Pulmonary artery endothelial cell (primary cell): ENCODE data around the gene TPI1. TPM values are rescaled to one million over a fixed set of nuclear protein-coding genes. Genes with fewer than 3 reads are reported as not detected.
"Not testable (repeated sequence)": the region's sequence is repeated elsewhere in the genome, so short reads cannot be mapped to it uniquely, and the experiment has no call there.

Experiments
- DNase-seq: peaks from one replicate; pipeline ENCODE4 v3.0.0-alpha.2; 2011; ENCODE audit warnings: low read depth, low spot score
- total RNA-seq: library from RNA; depleted of rRNA; stranded (reverse); fragments of >200 nt; gene quantifications from 2 replicates; pipeline ENCODE4 v1.2.3, GENCODE V29; 2014

The TPI1 gene
- total RNA-seq, 1 donor from 2014 or later: 1,374 TPM

DNA sequence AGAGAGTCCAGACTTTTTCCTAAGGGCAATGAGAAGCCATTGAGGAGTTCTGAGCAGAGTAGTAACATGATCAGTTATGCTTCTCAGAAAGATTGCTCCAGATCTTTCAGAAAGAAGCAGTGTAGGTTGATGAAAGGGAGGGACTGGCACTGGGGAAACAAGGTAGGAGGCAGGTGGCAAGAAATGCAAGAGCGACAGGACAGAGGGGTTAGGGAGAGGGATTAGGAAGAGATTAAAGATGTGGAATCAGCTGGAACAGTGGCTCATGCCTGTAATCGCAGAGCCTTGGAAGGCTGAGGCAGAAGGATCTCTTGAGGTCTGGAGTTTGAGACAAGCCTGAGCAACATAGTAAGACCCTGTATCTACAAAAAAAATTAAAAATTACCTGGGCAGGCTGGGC, 19.7 kb upstream of the TPI1 start:
- no peak for DNase-seq

GRCh38 chr12:6849427-6849826, 17.9 kb upstream of the TPI1 start:
- DNase-seq: no peak

- no peak for DNase-seq
Measured at GRCh38 chr12:6849976-6850560, 17.3 kb upstream of the TPI1 start.

- DNase-seq: no peak
Measured at GRCh38 chr12:6850796-6851152, 16.6 kb upstream of the TPI1 start.

DNA sequence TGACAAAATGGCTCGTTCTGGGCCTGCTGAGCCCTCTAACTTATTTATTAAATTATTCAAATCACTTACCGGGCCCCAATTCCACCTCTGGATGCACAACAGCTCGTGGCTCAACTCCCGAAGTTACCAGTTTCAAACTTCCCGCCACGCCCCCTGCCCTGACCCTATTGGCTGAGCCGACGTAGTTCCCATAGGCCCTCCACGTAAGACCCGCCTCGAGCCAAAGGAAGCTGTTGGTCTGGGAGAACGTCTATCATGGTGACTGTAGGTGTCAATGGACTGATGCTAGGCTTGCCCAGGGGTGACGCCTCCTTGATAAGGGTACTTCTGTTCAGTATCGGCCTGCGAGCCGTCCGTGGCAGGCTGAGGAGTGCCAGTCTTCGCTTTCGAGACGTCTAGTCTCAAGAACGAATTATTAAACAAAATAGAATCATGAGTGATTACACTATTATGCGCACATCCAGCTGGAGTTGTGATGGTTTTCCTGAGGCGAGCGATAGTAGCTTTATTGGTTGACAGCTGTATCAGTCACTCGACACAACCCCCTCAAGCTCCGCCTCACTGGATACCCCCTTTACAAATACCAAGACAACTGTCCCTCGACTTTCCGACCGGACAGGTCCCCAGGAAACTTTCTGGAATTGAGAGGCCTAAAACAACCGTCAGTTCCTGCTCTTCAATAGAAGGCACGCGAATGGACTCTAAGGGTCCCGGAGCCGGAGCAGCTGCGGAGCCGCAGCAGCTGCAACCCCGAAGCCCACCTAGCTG, 16.0 kb upstream of the TPI1 start, which contains the start of gene CDCA3:
Gene CDCA3, minus strand, starts transcription at position 134 of the 768 bp plus-strand sequence. CDS start 334 bp downstream, outside the sequence.
- peak; percentile 97 for DNase-seq

DNA sequence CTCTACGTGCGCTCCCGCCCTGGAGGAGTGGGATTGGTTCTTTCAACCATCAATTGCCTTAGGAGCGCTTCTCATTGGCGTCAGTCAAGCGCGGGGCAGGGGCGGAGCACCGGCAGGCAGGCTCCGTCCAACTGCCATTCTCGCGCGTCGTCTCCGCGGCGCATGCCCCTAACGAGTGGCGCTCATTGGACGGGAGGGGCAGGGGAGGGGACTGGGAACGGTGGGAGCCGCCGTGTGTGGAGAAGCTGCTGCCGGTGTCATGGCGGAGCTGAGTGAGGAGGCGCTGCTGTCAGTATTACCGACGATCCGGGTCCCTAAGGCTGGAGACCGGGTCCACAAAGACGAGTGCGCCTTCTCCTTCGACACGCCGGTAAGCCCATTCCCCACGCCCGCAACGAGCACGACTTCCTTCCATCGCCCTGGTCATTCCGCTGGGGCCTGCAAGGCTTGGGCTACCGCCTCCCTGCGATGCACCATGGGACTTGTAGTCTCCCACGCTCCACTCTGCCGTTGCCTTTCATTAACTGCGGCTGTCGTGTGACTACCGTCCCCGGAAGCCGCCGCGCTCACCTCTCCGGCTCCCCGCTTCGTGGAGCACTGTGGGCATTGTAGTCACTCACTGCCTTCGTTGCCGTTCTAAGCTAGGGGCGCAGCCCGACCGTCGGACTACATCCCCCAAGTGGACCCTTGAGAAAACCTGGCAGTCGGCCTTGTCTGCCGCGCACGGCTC, 15.2 kb upstream of the TPI1 start, which contains the start of gene USP5:
Gene USP5, plus strand, starts transcription at position 230 of the 730 bp plus-strand sequence. Its CDS starts 30 bp downstream, at position 260.
- peak; percentile 99 for DNase-seq

DNA sequence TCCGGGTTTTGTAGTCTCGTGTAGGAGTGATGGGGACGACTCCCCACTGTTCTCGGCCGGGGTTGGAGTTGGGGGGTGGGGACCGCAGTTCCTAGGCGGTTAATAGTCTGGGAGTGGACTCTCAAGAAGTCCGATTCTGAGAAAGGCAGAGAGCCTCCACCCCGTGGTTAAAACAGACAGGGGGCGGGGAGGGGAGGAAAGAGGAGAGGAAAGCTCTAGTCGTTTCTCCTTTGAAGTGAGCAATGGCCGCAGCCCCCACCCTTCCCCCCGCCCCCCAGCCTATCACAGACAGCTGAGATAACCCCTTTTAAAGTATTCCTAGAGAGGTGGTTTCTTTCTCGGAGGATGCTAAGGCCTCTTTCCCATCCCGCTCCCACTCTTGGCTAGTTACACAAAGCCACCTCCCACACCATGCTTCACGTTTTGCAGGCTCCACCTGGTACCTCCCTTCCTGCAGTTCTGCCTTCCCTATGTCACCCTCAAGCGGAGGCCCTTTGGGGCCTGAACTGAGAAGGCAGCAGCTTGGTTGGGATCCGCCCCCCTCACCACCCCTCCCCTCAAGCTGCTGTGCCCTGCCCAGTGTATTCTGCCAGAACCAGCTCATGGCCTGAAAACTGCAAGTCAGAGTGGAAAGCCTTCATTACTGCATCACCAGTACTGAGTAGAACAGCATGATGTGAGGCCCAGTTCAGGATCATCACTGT, 14.5 kb upstream of the TPI1 start:
- no peak for DNase-seq

DNA sequence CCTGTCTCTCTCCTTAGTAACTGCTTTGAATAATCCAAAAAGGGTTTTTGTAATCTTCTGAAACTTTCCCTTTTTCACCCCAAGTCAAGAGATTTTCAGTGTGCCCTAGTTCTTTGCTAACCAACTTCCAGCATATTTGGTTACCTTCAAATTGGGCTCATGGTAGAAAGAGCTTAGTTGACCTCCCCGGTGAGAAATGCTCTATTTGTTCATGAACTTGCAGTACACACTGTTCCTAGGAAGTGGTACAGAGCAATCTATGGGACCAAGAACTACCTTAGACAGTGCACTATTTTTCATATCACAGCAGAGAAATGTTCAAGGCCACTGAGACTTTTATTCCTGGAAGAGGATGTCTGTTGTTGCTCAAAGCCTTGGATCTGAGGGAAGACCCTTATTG, 13.7 kb upstream of the TPI1 start:
- no peak for DNase-seq

GRCh38 chr12:6854036-6854435, 13.3 kb upstream of the TPI1 start:
- no peak for DNase-seq

DNA sequence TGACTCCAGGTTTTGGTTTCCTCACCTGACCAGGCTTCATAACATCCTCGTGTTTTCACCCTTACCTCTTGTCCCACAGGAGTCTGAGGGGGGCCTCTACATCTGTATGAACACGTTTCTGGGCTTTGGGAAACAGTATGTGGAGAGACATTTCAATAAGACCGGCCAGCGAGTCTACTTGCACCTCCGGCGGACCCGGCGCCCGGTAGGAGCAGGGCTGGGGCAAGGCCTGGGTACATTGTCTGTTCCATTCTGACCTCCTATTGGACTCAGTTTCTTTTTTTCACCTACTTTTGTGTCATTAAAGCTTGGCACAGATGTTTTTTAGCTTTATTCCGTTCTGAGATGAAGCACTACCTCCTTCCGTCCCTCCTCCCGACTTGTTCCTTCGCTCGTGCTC, 12.0 kb upstream of the TPI1 start:
- DNase-seq: no peak

- no peak for DNase-seq
Measured at GRCh38 chr12:6858799-6859198, 8.5 kb upstream of the TPI1 start.

- no peak for DNase-seq
Measured at GRCh38 chr12:6860116-6860515, 7.2 kb upstream of the TPI1 start.

GRCh38 chr12:6860942-6861341, 6.4 kb upstream of the TPI1 start:
- DNase-seq: no peak

GRCh38 chr12:6861391-6861790, 5.9 kb upstream of the TPI1 start:
- DNase-seq: no peak

GRCh38 chr12:6863033-6863432, 4.3 kb upstream of the TPI1 start:
- no peak for DNase-seq

DNA sequence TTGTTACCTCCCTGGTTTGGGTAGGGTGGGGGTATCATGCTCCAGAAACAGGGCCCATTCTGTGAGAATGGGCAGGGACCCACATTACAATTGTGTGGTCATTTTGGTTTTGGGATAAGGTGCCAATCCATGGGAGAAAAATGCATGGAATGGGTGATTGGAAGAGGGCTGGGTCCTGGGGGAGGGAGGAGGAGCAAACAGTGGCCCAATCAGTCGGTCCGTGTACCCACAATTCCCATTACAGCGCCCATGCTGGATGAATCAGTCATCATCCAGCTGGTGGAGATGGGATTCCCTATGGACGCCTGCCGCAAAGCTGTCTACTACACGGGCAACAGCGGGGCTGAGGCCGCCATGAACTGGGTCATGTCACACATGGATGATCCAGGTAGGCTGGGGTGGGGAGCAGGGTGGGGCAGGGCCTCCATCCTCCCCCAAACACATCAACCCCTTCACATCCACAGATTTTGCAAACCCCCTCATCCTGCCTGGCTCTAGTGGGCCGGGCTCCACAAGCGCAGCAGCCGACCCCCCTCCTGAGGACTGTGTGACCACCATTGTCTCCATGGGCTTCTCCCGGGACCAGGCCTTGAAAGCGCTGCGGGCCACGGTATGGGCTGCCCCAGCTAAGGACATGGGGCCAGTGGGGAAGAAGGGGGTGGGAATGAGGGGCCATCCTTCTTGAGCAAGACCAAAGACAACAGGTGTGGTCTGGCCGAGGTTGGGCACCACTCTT, 3.6 kb upstream of the TPI1 start:
- no peak for DNase-seq

DNA sequence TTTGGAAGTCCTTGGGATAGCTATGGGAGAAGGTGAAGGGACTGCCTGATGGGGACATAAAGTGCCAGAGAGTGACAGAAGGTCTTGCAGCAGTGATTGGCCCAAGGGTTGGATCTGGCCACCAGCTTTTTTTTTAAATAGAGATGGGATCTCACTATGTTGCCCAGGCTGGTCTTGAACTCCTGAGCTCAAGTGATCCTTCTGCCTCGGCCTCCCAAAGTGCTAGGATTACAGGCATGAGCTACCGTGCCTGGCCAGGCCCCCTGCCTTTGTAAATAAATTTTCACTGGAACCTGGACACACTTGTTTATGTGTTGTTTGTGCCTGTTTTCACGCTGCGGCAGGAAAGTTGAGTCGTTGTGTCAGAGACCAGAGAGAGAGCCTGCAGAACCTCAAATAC, 2.0 kb upstream of the TPI1 start:
- DNase-seq: not testable (repeated sequence)

GRCh38 chr12:6866163-6866919, 990 bp upstream of the TPI1 start:
- no peak for DNase-seq

DNA sequence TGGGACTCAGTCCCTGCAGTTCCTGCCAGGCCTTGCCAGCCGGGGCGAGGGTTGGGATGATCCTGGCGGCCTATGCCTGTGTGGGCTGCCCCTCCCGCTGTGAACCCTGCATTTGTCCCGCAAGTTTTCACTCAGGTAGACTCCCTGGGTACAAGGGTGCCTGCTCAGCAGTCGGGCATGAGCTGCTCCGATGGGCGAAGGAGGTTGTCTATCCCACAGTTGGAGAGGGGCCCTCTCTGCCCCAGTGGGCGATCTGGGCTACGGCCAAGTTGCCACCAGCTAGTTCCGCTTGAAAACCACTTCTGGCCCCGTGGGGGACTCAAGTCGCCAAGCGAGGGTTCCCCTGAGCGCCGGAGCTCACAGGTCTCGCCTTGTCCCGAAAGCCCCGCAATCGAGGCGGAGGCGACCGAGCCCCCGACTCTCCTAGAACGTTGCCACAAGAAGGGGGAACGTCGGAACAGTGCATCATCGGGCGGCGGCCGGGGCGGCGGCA, 365 bp upstream of the TPI1 start:
- no peak for DNase-seq
